ENCODE data around the gene JOSD1. TPM values are rescaled to one million over a fixed set of nuclear protein-coding genes. Genes with fewer than 3 reads are reported as not detected.
A peak's percentile ranks its signal among the peaks of the same experiment; 100 is the strongest.

JOSD1 gene
- polyA plus RNA-seq, 4 donors = 37.9 to 45.2 (median 40.3) TPM

DNA sequence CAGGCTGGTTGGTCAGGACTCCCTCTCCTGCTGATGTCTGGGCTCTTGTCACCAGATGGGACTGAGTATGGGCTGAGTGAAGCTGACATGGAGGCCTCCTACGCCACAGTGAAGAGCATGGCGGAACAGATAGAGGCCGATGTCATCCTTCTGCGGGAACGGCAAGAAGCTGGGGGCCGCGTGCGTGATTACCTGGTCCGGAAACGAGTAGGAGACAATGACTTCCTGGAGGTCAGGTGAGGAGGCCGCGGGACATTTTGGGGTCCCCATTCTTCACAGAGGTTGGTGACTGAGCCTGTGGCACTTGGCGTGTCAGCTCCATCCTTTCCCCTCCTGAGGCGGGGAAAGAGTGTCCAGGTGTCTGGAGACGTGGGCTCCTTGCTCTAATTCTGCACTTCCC is 15.1 kb upstream of the JOSD1 start:
- DNase-seq (ENCODE audit: low read depth in 4 of 4, low spot score in 3 of 4) = no peak

GRCh38 chr22:38715176-38715764 is 14.5 kb upstream of the JOSD1 start:
- no peak for DNase-seq (ENCODE audit: low read depth in 4 of 4, low spot score in 3 of 4)

DNA sequence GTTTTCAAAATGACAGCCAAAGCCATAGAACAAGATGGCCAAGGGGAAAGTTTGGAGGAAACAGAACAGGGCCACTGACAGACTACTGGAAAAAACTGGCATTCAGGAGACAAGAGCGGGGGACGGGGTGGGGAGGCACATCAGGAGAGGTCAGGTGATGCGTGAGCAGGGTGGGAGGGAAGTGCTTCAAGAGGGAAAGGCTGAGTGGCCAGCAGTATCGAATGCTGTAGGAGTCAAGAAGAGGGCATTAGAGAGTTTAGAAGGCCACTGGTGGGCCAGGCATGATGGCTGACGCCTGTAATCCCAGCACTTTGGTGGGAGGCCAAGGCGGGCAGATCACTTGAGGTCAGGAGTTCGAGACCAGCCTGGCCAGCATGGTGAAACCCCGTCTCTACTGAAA is 13.2 kb upstream of the JOSD1 start:
- DNase-seq (ENCODE audit: low read depth in 4 of 4, low spot score in 3 of 4) = no peak

- no peak for DNase-seq (ENCODE audit: low read depth in 4 of 4, low spot score in 3 of 4)
Observed at GRCh38 chr22:38712486-38713207, 11.9 kb upstream of the JOSD1 start.

- DNase-seq (ENCODE audit: low read depth in 4 of 4, low spot score in 3 of 4) = no peak
Observed at GRCh38 chr22:38710866-38711265, 10.1 kb upstream of the JOSD1 start.

DNA sequence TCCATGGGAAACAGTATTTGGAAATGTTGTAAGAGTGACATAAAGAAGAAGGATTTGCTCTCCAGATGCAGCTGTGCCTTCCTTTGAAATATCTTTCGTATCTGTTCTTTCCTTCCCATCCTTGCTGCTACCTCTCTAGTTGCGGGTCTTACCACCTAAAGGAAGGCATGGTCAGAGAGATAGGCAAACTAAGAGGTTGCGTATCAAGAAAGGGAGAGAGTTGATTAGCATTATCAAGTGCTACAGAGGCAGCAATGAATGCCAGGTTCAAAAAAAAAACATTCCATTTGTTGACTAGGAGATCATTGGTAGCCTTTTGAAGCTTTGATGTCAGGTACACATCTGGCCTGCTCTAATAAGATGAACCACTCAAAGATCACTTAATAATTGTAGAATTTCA is 9.6 kb upstream of the JOSD1 start:
- no peak for DNase-seq (ENCODE audit: low read depth in 4 of 4, low spot score in 3 of 4)

- no peak for DNase-seq (ENCODE audit: low read depth in 4 of 4, low spot score in 3 of 4)
Observed at GRCh38 chr22:38709306-38709705, 8.6 kb upstream of the JOSD1 start.

DNA sequence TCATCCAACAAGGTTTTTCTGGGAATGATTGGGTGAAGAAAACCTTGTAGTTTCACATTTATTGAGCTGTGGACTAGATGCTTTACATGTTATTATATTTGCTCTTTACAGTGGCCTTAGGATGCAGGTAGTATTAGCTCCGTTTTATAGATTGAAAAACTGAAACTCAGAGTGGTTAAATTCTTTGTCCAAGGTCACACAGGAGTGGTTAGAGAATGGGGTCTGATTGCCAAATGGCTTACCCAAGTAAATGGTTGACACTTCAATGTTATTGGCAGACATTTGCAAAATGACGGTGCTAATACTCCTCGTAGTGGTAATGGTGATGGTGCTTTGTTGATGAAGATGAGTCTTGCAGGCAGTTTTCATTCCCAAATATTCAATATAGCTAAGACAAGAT is 7.2 kb upstream of the JOSD1 start:
- DNase-seq (ENCODE audit: low read depth in 4 of 4, low spot score in 3 of 4) = no peak

DNA sequence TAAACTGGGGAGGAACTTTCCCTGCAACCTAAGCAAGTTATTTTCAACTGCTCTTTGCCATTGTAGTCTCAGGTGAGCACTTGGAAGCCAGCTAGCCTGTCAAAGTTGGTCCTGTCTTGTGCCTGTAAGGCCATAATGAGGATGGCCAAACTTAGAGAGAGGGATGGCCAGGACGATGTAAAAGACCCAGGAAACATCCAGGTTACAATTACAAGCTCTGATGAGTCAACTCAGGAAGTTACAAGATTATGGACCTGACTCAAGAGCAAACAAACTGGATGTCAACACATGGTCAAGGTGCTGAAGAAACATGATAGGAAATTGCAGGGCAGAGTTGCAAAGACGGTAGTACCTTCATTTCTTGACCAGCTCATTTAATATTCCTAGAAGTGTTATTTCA is 6.6 kb upstream of the JOSD1 start:
- no peak for DNase-seq (ENCODE audit: low read depth in 4 of 4, low spot score in 3 of 4)

GRCh38 chr22:38706901-38707195 is 6.1 kb upstream of the JOSD1 start:
- no peak for DNase-seq (ENCODE audit: low read depth in 4 of 4, low spot score in 3 of 4)

GRCh38 chr22:38706101-38706900 is 5.6 kb upstream of the JOSD1 start:
- DNase-seq (ENCODE audit: low read depth in 4 of 4, low spot score in 3 of 4) = no peak

GRCh38 chr22:38705235-38706100 is 4.7 kb upstream of the JOSD1 start, which contains the start of gene GTPBP1:
GTPBP1 (plus strand) TSS chr22:38705944; CDS start chr22:38705956, 12 bp downstream.
- DNase-seq (ENCODE audit: low read depth in 4 of 4, low spot score in 3 of 4) = peak; percentile 99 to 100 (median 100)

GRCh38 chr22:38704654-38705234 is 4.0 kb upstream of the JOSD1 start:
- no peak for DNase-seq (ENCODE audit: low read depth in 4 of 4, low spot score in 3 of 4)

DNA sequence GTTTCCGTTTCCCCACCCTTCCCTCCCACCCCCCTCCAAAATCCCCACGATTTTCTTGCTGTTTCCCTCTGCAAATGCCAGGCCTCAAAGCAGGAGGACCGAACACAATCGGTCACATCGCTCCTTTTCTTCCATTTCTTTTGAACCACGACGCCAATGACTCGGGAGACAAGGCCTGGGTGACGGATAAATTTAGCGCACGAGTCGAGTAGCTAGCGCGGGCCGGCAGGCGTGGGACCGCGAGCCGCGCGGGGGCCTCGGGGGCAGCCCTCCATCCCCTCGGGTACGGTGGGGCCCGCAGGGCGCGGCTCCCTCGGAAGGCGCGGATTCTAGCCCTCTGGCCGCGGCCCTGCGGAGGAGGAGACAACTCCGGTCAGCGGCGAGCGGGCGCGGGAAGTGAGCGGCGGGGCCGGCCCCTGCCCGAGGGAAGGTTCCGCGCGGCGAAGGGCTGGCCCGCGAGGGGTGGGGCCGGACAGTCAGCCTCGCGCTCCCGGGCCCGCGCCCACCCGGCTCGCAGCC is 414 bp downstream of the JOSD1 start:
- DNase-seq (ENCODE audit: low read depth in 4 of 4, low spot score in 3 of 4) = peak in 1 of 4 donors; percentile 38

DNA sequence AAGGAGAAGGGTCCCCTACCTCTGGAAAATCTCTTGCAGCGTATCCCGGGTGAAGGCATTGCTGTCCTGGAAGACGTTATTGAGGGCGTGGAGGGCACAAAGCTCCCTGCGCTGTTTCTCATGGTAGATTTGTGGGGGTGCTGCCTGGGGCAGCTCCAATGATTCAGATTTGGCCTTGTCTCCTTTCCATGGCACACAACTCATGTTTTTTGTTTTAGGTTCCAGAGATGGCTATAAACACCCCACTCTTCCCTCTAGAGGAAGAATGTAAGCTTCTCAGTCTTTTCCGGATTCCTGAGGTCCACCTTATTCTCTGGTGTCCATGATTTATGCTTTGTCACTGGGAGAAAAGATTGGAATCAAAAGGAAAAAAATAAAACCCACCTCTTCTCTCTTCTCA is 959 bp downstream of the JOSD1 start:
- DNase-seq (ENCODE audit: low read depth in 4 of 4, low spot score in 3 of 4) = no peak

DNA sequence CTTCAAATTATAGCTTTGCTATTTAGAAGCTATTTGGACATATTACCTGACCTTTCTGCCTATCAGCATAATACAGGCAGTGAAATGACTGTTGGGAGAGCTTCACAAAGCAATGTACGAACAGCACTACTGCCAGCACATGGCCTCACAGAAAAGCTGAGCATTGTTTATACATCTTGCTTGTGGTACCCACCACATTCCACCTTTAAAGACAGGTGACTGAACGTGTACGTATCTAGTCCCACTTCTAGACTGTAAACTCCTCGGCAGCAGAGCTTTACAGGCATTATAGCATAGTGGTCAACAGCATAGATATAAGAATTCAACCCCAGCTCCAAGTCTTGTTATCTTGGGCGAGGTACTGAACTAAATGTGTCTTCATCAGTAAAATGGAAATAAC is 1.6 kb downstream of the JOSD1 start:
- DNase-seq (ENCODE audit: low read depth in 4 of 4, low spot score in 3 of 4) = no peak

DNA sequence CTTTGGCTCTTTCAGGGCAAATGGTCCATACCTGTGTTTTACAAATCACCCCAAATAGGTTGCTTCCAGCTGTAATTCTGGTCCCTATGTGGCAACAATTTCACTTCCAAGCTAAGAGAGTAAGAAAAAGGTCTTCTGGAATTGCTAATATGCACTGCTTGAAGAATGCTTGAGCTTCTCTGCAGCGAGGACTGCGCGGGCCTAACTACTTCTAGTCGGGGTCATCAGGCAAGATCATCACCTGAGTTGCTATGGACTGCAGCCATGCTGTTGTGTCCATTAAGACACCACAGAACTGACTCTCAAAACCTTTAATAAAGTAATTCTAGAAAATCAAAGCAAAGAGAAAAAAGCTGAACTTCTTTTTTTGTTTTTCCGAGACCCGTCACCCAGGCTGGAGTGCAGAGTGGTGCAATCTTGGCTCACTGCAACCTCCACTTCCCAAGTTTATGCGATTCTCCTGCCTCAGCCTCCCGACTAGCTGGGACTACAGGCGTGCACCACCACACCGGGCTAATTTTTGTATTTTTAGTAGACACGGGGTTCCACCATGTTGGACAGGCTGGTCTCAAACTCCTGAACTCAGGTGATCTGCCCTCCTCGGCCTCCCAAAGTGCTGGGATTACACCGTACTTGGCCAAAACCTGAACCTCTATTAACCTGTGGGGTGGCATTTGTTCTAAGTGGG is 2.2 kb downstream of the JOSD1 start:
- no peak for DNase-seq (ENCODE audit: low read depth in 4 of 4, low spot score in 3 of 4)

DNA sequence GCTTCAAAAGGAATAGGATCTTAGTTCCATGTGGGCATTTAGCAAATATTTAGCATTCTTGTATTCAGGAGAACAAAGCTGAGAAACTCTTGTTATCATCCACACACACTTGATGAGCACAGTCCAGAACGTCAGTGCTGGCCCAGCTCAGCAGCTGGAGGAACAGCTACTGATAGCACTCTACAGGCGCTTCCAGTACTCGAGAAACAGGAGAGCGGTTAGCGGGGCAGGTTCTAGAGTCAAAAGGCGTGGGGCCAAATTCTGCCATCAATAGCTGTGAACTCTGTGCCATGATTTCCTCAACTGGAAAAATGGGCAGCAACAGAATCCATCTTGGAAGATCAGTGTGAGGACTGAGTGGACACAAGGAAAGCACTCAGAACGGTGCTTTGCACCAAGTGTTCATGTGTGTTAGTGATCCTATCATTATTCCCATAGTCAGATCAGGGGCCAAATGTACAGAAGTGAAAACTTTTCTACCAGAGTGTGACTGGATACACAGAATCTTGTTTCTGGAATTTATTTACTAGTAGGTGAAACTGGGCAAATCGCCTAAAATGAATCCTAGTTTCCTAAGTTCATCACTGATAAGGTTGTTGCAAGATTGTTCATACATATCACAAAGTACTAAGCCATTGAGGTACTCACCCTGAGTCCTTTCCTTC is 3.2 kb downstream of the JOSD1 start:
- DNase-seq (ENCODE audit: low read depth in 4 of 4, low spot score in 3 of 4) = no peak
